GM19328 (cell line): ENCODE data around the gene MAPRE3.

Experiments
- ATAC-seq: cut with Tn5 transposase; IDR thresholded peaks from one replicate; pipeline ENCODE4 v1.9.1; 2021; ENCODE audit warnings: mild to moderate bottlenecking, moderate library complexity; ENCODE audit not compliant: unreplicated experiment

The MAPRE3 gene

GRCh38 chr2:26948800-26949199 lies 21.6 kb upstream of the MAPRE3 start:
- ATAC-seq = no peak

DNA sequence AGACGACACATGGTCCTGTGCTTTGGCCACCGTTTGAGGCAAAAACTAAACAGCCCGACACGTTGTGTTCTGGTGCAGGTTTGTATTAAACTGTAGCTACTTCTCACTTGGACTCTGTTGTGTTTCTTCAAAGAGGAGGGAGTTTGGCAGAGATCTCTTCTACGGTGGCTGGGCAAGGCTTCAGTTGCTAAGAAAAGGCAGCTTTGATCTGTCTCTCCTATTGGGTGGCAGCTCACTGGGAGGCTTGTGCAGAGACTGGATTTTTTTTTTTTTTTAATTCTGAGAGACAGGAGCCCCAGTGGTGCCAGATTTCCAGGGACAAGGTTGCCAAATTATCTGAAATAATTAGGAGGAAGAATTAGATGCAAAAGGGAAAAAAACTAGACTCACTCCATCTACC lies 20.2 kb upstream of the MAPRE3 start:
- ATAC-seq = no peak

DNA sequence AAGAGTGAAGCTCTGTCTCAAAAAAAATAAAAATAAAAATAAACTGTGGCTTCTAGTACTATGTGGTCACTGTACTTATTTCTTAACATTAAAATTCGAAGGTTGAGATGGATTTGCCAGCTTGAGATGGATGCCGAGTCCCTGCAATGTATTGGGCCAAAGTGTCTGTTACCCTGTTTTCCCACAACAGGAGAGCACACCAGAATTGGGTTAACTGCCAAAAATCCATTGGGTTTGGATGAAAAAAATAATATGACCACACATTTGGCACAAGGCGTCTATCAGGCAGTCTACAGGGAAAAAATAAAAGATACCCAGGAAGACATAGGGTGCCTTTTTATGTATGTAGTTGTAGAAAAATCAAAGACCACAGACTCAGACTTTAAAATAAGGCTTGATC lies 19.2 kb upstream of the MAPRE3 start:
- no peak for ATAC-seq

DNA sequence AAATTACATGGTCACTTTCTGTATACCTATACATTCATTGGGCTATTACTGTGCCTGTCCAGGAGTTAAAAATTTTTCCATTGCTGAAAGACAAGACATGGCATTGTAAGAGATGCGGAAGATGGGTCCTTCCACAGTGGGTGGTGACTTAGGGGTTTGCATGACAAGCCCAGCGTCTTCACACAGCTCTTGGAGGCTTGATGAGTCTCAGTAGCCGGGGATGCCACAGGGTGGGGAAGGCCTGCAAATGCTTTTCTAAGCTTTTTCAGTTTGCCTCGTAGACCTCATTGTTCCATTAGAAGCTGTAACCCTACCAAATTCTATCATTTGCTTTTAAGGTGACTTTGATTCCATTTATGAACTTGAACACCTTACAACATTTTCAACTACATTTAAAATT lies 18.1 kb upstream of the MAPRE3 start:
- no peak for ATAC-seq

GRCh38 chr2:26954135-26954534 lies 16.3 kb upstream of the MAPRE3 start:
- no peak for ATAC-seq

GRCh38 chr2:26957041-26957440 lies 13.4 kb upstream of the MAPRE3 start:
- ATAC-seq = no peak

GRCh38 chr2:26957534-26957933 lies 12.9 kb upstream of the MAPRE3 start:
- no peak for ATAC-seq

GRCh38 chr2:26959331-26959730 lies 11.1 kb upstream of the MAPRE3 start:
- no peak for ATAC-seq

DNA sequence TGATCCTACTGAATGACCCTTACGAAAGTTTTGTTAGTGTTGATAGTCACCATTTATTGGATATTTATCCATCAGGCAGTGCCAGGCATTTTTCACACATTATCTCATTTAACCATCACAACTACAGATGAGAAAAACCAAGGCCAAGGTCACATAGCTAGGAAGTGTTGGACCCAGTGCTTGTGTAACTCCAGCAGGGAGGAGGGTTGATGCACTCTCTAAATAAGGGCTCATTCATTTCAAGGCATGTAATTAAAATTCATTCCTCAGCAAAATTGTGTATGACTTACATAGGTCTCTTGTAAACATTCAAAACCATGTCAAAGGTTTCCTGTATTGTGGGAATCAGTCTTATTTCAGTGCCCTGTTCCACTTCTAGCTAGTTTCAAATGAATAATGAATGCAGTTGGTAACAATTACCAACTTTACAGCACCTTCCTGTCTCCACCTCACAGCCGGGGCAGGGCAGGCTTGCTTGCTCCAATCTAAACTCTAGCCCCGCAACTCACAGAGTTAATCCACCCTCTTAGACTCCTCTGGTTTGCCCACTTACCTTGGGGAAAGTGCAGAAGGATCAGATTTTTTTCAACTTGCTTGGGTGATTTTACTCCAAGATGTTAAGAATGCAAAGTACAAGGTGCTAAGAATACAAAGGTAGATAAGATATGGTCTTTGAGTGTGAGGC lies 5.8 kb upstream of the MAPRE3 start:
- no peak for ATAC-seq

GRCh38 chr2:26968001-26968400 lies 2.4 kb upstream of the MAPRE3 start:
- no peak for ATAC-seq

DNA sequence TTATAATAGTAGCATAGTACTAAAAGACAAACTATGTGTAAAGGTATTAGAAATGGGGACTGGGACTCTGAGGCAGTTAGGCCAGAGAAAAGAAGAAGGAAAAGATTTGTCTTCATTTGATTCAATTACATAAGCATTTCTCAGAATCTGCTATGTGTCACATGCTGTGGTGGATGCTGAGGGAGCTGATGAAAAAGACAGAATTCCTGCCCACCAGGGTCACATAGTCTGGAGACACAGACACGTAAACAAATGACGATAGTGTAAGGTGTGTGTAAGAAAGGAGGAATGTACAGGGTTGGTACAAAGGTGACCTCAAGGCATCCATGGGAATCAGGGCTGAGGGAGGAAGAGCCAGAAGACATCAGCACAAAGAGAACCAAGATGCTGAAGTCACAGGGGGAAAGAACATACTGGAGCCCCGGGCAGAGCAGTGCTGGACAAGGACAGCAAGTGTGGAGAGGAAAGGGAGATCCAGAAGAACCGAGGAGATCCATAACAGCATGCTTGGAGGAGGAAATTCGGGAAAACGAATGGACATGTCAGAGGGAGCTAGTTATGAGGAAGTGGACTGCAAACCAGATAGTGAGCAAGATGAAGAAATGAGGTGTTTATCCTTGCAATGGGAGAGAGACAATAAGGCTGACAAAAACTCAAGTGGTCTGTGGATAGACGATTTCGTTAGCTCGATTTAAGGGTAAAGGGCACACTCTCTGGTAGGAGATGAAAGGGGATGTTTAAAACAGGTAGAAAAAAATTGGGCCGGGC lies 1.2 kb upstream of the MAPRE3 start:
- no peak for ATAC-seq

GRCh38 chr2:26970928-26971627 lies 641 bp downstream of the MAPRE3 start:
- no peak for ATAC-seq

DNA sequence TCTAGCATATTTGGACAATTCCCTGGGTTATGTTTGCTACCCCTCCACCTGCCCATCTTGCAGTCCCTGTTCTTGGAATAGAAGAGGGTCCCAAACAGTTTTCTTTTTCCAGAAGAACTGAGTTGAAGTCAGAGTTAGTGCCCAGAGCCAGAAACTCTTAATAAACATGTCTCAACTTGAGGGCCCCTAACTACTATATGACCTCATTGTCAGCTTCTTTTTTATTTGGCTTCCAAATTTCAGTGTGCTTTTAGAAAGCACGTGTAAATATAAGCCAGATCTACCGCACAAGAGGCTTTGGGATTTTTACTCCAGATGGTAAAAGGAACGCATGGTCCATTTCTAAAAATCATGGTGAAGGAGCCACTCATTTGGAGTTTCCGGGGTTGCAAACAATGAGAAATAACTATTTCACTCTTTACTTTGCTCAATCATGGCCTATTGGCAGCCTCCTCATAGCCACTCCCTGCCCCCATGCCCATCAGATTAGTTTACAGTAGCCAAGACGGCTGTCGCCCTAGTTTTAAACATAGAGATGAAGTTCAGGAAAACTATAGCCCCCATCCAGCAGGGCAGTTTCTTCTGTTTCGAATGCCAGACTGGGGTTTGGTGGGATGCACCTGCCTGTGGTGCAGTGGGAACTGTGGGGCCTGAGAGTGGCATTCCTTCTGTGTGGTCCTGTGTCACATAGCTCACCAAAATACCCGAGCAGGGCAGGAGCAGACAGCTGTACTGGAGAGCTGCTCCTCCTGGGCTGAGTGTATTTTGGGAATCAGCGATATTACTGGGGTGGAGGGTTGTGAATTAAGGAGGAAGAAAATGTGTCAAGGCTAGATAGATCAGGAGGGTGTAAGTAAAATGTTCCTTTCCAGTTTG lies 1.7 kb downstream of the MAPRE3 start:
- no peak for ATAC-seq

GRCh38 chr2:26974352-26974751 lies 3.9 kb downstream of the MAPRE3 start:
- ATAC-seq = no peak

- ATAC-seq = no peak
Measured at GRCh38 chr2:26975102-26975501, 4.7 kb downstream of the MAPRE3 start.

DNA sequence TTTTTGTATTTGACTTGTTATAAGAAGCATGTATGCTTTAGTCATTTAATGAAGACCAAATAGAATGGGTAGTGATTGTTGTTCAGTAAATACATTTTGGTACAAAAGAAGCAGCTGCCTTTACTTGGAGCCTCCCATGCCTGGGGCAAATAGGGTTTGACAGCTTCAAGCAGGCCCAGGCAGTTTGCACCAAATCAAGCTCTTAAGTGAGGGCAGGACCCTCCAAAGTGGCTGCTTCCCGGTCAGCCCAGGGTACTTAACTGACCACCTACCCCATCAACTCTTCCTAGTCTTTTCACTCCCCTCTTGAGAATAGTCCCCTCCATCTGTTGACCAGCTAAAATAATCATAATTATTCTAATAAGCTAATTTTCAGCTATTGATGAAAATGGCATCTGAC lies 5.2 kb downstream of the MAPRE3 start:
- no peak for ATAC-seq

GRCh38 chr2:26976237-26976636 lies 5.8 kb downstream of the MAPRE3 start:
- ATAC-seq = no peak

DNA sequence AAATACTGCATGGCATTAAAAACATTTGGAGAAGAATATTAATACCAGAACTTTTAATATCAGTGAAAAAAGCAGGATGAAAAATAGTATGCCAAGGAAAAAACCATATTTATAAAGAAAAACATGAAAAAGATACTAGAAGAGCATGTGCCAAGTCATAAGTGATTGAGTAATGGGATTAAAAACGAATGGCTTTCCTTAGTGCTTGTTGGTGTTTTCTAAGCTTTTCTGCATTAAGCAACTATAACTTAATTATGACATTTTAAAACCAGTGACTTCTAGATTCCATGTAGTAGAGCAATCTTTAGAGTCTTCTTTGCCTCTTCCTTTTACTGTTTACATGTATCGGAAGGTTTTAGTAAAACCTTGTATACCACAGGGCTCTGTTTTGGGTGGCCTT lies 6.6 kb downstream of the MAPRE3 start:
- no peak for ATAC-seq

DNA sequence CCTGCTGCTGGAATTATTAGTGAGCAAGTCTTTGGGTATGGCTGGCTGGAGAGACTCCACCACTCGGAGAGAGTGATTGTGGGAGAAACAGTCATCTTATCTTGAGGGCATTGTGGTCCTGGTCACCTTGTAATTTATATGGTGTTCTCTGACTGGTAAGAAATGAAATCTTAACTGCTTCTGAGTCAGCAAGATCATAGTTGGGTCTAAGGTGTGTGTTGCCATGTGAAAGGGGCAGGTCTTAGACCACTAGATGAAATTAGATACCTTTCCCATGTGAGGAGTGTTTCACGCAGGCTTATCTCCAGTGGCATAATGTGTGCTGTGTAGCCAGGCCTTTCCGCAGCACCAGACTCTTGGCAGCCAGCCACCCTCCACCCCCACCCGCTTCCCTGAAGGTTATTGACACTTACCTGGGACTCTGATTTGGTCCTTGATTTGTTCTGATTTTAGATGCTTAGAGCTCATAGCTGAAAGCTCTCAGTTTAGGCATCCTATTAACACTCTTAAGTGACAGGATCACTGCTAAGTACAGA lies 7.7 kb downstream of the MAPRE3 start:
- ATAC-seq = no peak

GRCh38 chr2:26979741-26980140 lies 9.3 kb downstream of the MAPRE3 start:
- ATAC-seq = no peak

DNA sequence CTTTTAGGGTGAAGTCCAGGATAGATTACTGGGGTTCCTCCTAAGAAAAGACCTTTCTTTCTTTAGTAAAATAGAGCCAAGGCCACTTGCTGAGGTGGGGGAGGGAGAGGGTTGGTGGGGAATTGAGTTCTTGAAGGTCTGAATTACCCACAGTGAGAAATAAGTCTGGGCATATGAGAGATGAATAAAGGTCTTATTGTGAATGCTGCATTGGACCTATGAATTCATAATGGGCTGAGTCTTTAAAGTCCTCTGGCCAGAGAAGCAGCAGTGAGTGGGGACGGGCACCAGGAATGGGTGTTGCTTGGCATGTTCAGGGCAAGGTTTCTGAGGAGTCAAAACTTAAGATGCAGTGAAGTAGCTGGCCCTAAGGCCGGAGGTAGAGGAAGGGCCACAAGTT lies 10.5 kb downstream of the MAPRE3 start:
- ATAC-seq = no peak
